ENCODE measurements around the gene CRYBA2. TPM values are rescaled to one million over a fixed set of nuclear protein-coding genes. Genes with fewer than 3 reads are reported as not detected.

The CRYBA2 gene
- total and polyA plus RNA-seq, 9 of the 15 experiments (the other 6 are each of a cell fraction or from before 2014, with no cell fraction given) = 0.11 to 1.8 (median 0.62) TPM; not detected in 5

- no peak for TF ChIP-seq ZHX1 (conservative IDR thresholded peaks at IDR 0.05; ENCODE audit: low read length)
- peak; percentile 96 for TF ChIP-seq MIER1 (IDR thresholded peaks at IDR 0.05; ENCODE audit: low read depth)
- no peak for TF ChIP-seq ZNF507 (tag; conservative IDR thresholded peaks at IDR 0.05)
- TF ChIP-seq BMI1 (IDR thresholded peaks at IDR 0.05; ENCODE audit: low read length) = no peak
- peak; percentile 95 for TF ChIP-seq ZNF511 (CRISPR knock-in tag; IDR thresholded peaks at IDR 0.05)
- TF ChIP-seq ZBTB49 (CRISPR knock-in tag; IDR thresholded peaks at IDR 0.05; ENCODE audit: borderline replicate concordance) = no peak
- no peak for TF ChIP-seq CHD1 (IDR thresholded peaks at IDR 0.05; ENCODE audit: low read length)
- no peak for TF ChIP-seq ZNF318 (IDR thresholded peaks at IDR 0.05; ENCODE audit: borderline replicate concordance in 1 of 2, low read depth in 1 of 2)
- no peak for TF ChIP-seq ZNF124 (CRISPR knock-in tag; IDR thresholded peaks at IDR 0.05)
- TF ChIP-seq POLR3G (IDR thresholded peaks at IDR 0.05; ENCODE audit: extremely low read depth, insufficient read length, insufficient replicate concordance) = no peak
- no peak for TF ChIP-seq ZNF133 (CRISPR knock-in tag; IDR thresholded peaks at IDR 0.05)
- no peak for TF ChIP-seq TGIF2 (CRISPR knock-in tag; IDR thresholded peaks at IDR 0.05)
- no peak for TF ChIP-seq SREBF1 (IDR thresholded peaks at IDR 0.05; ENCODE audit: borderline replicate concordance, low read depth, low read length)
Measured at GRCh38 chr2:218962859-218963492, 30.2 kb downstream of the CRYBA2 start (continued).

Measured in K562 (cell line).